Keratinocyte (primary cell): ENCODE data around the gene HCN2. TPM values are rescaled to one million over a fixed set of nuclear protein-coding genes. Genes with fewer than 3 reads are reported as not detected.

Experiments
- DNase-seq: peaks from one replicate; pipeline ENCODE4 v3.0.0-alpha.2; 2011; ENCODE audit warnings: low read depth, missing footprints, low spot score
- FAIRE-seq: peaks from 2 replicates; lab custom pipeline; 2011; peaks lifted over from hg19 to GRCh38; lab: Jason Lieb, UNC
- H2AFZ ChIP-seq: 2 replicates; pipeline ENCODE4 v1.6.0; 2012; ENCODE audit warnings: low read length, control low read depth, inconsistent platforms; ENCODE audit not compliant: control insufficient read depth
- H3K27ac ChIP-seq: 2 replicates; pipeline ENCODE4 v1.5.1; 2011; ENCODE audit warnings: low read length; ENCODE audit not compliant: control insufficient read depth, insufficient read depth
- H3K27me3 ChIP-seq: 3 replicates; pipeline ENCODE4 v1.6.0; 2011; ENCODE audit warnings: low read length; ENCODE audit not compliant: control insufficient read depth, insufficient read depth; ENCODE audit errors: extremely low read depth
- H3K36me3 ChIP-seq, 2 experiments: 2 replicates in 1 of 2; 3 replicates in 1 of 2; pipeline ENCODE4 v1.5.1; 2011; ENCODE audit warnings: low read length in 2 of 2, mild to moderate bottlenecking in 1 of 2; ENCODE audit not compliant: control insufficient read depth in 2 of 2, insufficient read depth in 2 of 2; ENCODE audit errors: extremely low read depth in 1 of 2
- H3K4me1 ChIP-seq: 3 replicates; pipeline ENCODE4 v1.5.1; 2011; ENCODE audit warnings: low read length; ENCODE audit not compliant: control insufficient read depth, insufficient read depth; ENCODE audit errors: extremely low read depth
- H3K4me2 ChIP-seq: 3 replicates; pipeline ENCODE4 v1.6.0; 2011; ENCODE audit warnings: low read depth, low read length; ENCODE audit not compliant: control insufficient read depth, insufficient read depth; ENCODE audit errors: extremely low read depth
- H3K4me3 ChIP-seq, 3 experiments: fragments of 200-600 bp in 1 of 3; sonication (generic) in 1 of 3; 2 replicates in 2 of 3; 3 replicates in 1 of 3; pipeline ENCODE4 v1.5.1; 2011 to 2016; ENCODE audit warnings: low read length in 3 of 3, mild to moderate bottlenecking in 3 of 3, control low read depth in 2 of 3, inconsistent platforms in 1 of 3, low read depth in 1 of 3, mixed read lengths in 1 of 3, mixed run types in 1 of 3, moderate library complexity in 1 of 3; ENCODE audit not compliant: control insufficient read depth in 2 of 3, insufficient read depth in 2 of 3; ENCODE audit errors: extremely low read depth in 1 of 3
- H3K79me2 ChIP-seq: 2 replicates; pipeline ENCODE4 v1.6.0; 2012; ENCODE audit warnings: low read length; ENCODE audit not compliant: control insufficient read depth, insufficient read depth
- H3K9ac ChIP-seq: 3 replicates; pipeline ENCODE4 v1.6.0; 2011; ENCODE audit warnings: low read length; ENCODE audit not compliant: control insufficient read depth, insufficient read depth; ENCODE audit errors: extremely low read depth
- H3K9me1 ChIP-seq: 3 replicates; pipeline ENCODE4 v1.6.0; 2011; ENCODE audit warnings: low read length; ENCODE audit not compliant: control insufficient read depth, insufficient read depth; ENCODE audit errors: extremely low read depth
- H3K9me3 ChIP-seq: 2 replicates; pipeline ENCODE4 v1.5.1; 2012; ENCODE audit warnings: low read depth, low read length; ENCODE audit not compliant: control insufficient read depth
- H4K20me1 ChIP-seq: 3 replicates; pipeline ENCODE4 v1.6.0; 2011; ENCODE audit warnings: low read length; ENCODE audit not compliant: control insufficient read depth, insufficient read depth; ENCODE audit errors: extremely low read depth
- CTCF ChIP-seq, 3 experiments: IDR thresholded peaks in 1 of 3; conservative IDR thresholded peaks in 1 of 3; optimal IDR thresholded peaks in 1 of 3; 2 replicates in 2 of 3; 3 replicates in 1 of 3; pipeline versions ENCODE3 to v1.5.1; 2011; ENCODE audit warnings: low read length in 3 of 3, mild to moderate bottlenecking in 3 of 3, moderate library complexity in 2 of 3, control low read depth in 1 of 3, inconsistent platforms in 1 of 3; ENCODE audit not compliant: insufficient read depth in 2 of 3; ENCODE audit errors: extremely low read depth in 1 of 3
- EZH2 ChIP-seq: IDR thresholded peaks from one replicate; pipeline ENCODE4 v1.6.1; 2012; ENCODE audit warnings: inconsistent platforms, mild to moderate bottlenecking, low read length, moderate library complexity
- dilution Hi-C: fragments of 300-500 bp; cut with MboI; formaldehyde crosslinking; loops from one replicate; pipeline ENCODE4 v1.7.0; 2020; ENCODE audit warnings: low sequenced_read_pairs; ENCODE audit not compliant: extremely low pct_ligation_motif_present
- polyA plus RNA-seq, 5 experiments: library from polyadenylated mRNA; depleted of rRNA in 3 of 5; stranded (reverse) in 3 of 5; stranded (forward) in 1 of 5; unstranded in 1 of 5; fragments of >200 nt; gene quantifications; 1 replicate in 1 of 5; 2 replicates in 3 of 5; 3 replicates in 1 of 5; pipeline versions ENCODE4 v1.2.1 to v1.2.3, GENCODE V29; 2011 to 2012; ENCODE audit warnings: missing spikeins in 2 of 5, low read depth in 1 of 5, low replicate concordance in 1 of 5

The HCN2 gene
- polyA plus RNA-seq, 1 donor (not counting 4 experiments of a cell fraction or from before 2014, with no cell fraction given) = 0.13 TPM

GRCh38 chr19:618247-618619 is 28.6 kb downstream of the HCN2 start:
- Histone ChIP-seq H3K4me2 (no peak overlapping the region), H3K9me1 (no peaks in the 10 kb centered on the region), H3K9me3 (no peaks in the 10 kb centered on the region), H3K9ac (no peak overlapping the region), H3K79me2 (no peaks in the 10 kb centered on the region), H3K4me3 (no peak overlapping the region), H3K4me1 (no peaks in the 10 kb centered on the region), H3K27me3 (no peaks in the 10 kb centered on the region), H4K20me1 (peaks cover 5% of the 10 kb centered on the region), H2AFZ (no peak overlapping the region), H3K36me3 (peaks cover 10 to 17% of the 10 kb centered on the region in 2 experiments), H3K27ac (no peak overlapping the region)
- TF ChIP-seq EZH2 = no peak
- dilution Hi-C loops = no loop called here
- FAIRE-seq = no peak
- DNase-seq = no peak

GRCh38 chr19:618674-619285 is 29.1 kb downstream of the HCN2 start:
- no peak overlapping the region for H3K9ac ChIP-seq
- dilution Hi-C loops = no loop called here
- no peaks in the 10 kb centered on the region for H3K4me1 ChIP-seq
- no peak overlapping the region for H3K4me3 ChIP-seq
- no peaks in the 10 kb centered on the region for H3K9me1 ChIP-seq
- no peak overlapping the region for H2AFZ ChIP-seq
- no peaks in the 10 kb centered on the region for H3K9me3 ChIP-seq
- DNase-seq (no peak), FAIRE-seq (no peak)
- no peaks in the 10 kb centered on the region for H3K27me3 ChIP-seq
- TF ChIP-seq EZH2 (no peak), CTCF (optimal IDR thresholded peaks at IDR 0.05 in 1 of 3, IDR thresholded peaks at IDR 0.05 in 1 of 3, conservative IDR thresholded peaks at IDR 0.05 in 1 of 3; ENCODE audit: extremely low read depth in 1 of 3, insufficient read depth in 2 of 3, low read length in 3 of 3) (no peak)
- H3K36me3 ChIP-seq = peaks cover 10 to 17% of the 10 kb centered on the region in 2 experiments
- H3K27ac ChIP-seq = no peak overlapping the region
- no peaks in the 10 kb centered on the region for H3K79me2 ChIP-seq
- no peak overlapping the region for H3K4me2 ChIP-seq
- peaks cover 5% of the 10 kb centered on the region for H4K20me1 ChIP-seq
